Skeletal muscle tissue (tissue), 4 donors: ENCODE data around the gene SERPINF2. TPM values are rescaled to one million over a fixed set of nuclear protein-coding genes. Genes with fewer than 3 reads are reported as not detected.
"Not testable (repeated sequence)": the region's sequence is repeated elsewhere in the genome, so short reads cannot be mapped to it uniquely, and the experiment has no call there.

Experiments
- H3K27ac ChIP-seq: one replicate; pipeline ENCODE4 v1.7.0; 2013; ENCODE audit warnings: mild to moderate bottlenecking, low read depth, low read length, inconsistent platforms
- H3K27me3 ChIP-seq, 3 donors: one replicate each; pipeline ENCODE4 v1.7.0; 2013; ENCODE audit warnings: low read length in 3 of 3; ENCODE audit not compliant: control insufficient read depth in 3 of 3, insufficient read depth in 3 of 3
- H3K36me3 ChIP-seq, 3 donors: one replicate each; pipeline ENCODE4 v1.7.0; 2013; ENCODE audit warnings: low read length in 3 of 3; ENCODE audit not compliant: control insufficient read depth in 3 of 3, insufficient read depth in 3 of 3
- H3K4me1 ChIP-seq, 3 donors: one replicate each; pipeline ENCODE4 v1.7.0; 2013; ENCODE audit warnings: low read length in 3 of 3, mild to moderate bottlenecking in 3 of 3; ENCODE audit not compliant: control insufficient read depth in 3 of 3, insufficient read depth in 3 of 3
- H3K4me3 ChIP-seq, 3 donors: one replicate each; pipeline ENCODE4 v1.7.0; 2013; ENCODE audit warnings: low read length in 3 of 3
- H3K9ac ChIP-seq, 3 donors: one replicate each; pipeline ENCODE4 v1.7.0; 2013; ENCODE audit warnings: low read length in 3 of 3, mild to moderate bottlenecking in 3 of 3, moderate library complexity in 2 of 3, low read depth in 1 of 3
- H3K9me3 ChIP-seq, 3 donors: one replicate each; pipeline ENCODE4 v1.7.0; 2013; ENCODE audit warnings: low read length in 3 of 3; ENCODE audit not compliant: control insufficient read depth in 3 of 3
- total RNA-seq: library from RNA; depleted of rRNA; stranded (reverse); fragments of >200 nt; gene quantifications from one replicate; pipeline ENCODE4 v1.2.3, GENCODE V29; 2014
- donor health status: Osteomylitis.

Gene SERPINF2
- total RNA-seq, 1 donor from 2014 or later, result not detected

DNA sequence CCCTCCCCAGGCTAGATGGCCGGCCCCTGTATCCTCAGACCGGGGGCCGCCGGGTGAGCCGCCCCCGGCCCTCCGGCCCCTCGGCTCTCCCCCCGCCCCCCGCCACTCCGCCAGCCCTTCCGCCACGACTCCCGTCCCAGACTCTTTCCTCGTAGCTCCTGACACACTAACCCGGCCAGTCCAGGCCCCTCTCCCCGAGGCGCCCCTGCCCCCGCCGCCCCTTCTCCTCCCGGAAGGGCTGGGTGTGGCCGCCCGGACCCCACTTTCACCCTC, 26.9 kb upstream of the SERPINF2 start:
- Histone ChIP-seq H3K36me3 (peaks cover 28 to 34% (median 29%) of the 10 kb centered on the region in 3 donors), H3K27ac (peak overlapping the region; percentile 100), H3K4me1 (peaks cover 59 to 64% (median 63%) of the 10 kb centered on the region in 3 donors), H3K4me3 (peak overlapping the region; percentile 82 to 85 (median 82)), H3K9ac (peak overlapping the region; percentile 89 to 90 (median 89)), H3K9me3 (no peaks in the 10 kb centered on the region), H3K27me3 (no peaks in the 10 kb centered on the region)

DNA sequence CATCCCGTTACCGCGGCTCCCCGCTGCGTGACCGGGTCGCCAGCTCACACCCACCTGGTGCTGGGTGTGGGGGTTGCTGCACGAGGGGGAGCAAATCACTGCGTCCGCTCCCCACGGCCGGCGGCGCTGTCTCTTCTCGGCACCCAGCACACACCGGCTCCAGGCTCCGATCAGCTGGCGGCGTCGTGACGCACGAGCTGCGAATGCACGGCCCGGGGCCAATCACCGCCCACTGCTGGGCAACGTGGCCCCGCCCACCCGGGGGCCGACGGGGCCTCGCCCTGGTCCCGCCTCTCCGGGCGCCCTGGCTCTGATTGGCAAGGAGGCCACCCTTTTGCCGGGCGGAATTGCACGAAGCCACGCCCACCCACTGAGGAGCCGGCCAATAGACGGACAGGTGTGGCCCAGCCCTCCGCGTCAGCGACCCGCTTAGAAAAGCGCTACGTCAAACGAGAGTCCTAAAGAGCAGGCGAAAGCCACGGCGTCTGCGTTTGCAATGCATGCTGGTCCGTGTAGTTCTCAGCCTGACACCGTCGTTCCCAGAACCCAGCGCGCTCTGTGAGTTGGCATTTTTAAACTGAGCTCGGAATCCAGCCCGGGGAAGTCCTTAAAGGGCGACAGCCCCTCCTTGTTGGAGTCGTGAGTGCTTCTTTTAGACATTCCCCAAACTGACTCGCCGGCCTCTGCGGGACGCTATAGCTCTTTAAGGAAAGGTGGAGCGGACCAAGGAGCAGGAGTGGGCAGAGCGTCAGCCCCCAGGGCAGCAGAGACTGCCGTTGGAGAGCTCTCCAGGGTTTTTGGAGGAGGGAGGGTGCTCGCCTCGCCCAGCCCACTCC, 26.4 kb upstream of the SERPINF2 start:
- Histone ChIP-seq H3K4me1 (peaks cover 56 to 63% (median 60%) of the 10 kb centered on the region in 3 donors), H3K27me3 (no peaks in the 10 kb centered on the region), H3K27ac (peak overlapping the region; percentile 100)

DNA sequence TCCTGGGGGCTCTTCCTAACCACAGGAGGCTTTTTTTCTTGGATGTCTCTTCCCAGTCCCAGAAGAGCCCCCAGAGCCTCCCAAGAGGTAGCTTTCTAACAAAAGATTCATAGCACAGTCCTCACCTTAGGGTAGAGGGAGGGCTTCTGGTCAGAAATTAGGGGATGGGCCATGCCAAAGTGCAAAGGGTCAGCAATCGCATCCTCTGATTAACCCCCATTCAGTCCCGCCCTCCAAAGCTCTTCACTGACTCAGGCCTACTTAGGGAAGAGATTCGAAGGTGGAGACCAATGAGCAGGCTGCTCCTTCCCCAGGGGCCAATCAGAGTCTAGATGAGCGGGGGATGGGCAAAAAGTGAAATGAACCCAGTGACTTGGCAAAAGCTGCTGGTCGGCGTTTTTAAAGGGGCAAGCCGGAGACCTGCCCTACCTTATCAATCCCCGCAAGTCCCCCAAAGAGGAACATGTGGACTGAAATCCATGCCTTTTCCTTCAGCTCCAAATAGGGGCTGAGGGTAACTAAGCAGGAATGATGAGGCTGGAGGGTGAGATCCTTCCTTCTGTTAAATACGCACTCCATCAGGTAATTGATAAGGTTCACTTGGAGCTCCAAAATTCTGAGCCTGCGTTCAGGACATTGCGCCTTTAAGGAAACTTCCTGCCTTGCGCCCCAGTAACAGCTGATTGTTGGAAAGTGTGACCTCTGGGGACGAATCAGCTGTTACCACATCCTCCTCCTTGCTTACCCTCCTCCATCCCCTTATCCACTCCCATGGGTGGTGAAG, 25.6 kb upstream of the SERPINF2 start:
- peak overlapping the region; percentile 100 for H3K27ac ChIP-seq
- peak overlapping the region; percentile 99 for H3K9ac ChIP-seq
- H3K4me1 ChIP-seq, result peaks cover 50 to 55% (median 55%) of the 10 kb centered on the region in 3 donors
- H3K9me3 ChIP-seq, result no peaks in the 10 kb centered on the region
- peak overlapping the region; percentile 88 to 96 (median 89) for H3K4me3 ChIP-seq
- peaks cover 21 to 22% (median 22%) of the 10 kb centered on the region in 3 donors for H3K36me3 ChIP-seq
- H3K27me3 ChIP-seq, result no peaks in the 10 kb centered on the region

More for the DNA sequence above, 26.4 kb upstream of the SERPINF2 start:
- Histone ChIP-seq H3K4me3 (peak overlapping the region; percentile 88 to 96 (median 89)), H3K9me3 (no peaks in the 10 kb centered on the region), H3K36me3 (peaks cover 25 to 30% (median 29%) of the 10 kb centered on the region in 3 donors), H3K9ac (peak overlapping the region; percentile 99)

DNA sequence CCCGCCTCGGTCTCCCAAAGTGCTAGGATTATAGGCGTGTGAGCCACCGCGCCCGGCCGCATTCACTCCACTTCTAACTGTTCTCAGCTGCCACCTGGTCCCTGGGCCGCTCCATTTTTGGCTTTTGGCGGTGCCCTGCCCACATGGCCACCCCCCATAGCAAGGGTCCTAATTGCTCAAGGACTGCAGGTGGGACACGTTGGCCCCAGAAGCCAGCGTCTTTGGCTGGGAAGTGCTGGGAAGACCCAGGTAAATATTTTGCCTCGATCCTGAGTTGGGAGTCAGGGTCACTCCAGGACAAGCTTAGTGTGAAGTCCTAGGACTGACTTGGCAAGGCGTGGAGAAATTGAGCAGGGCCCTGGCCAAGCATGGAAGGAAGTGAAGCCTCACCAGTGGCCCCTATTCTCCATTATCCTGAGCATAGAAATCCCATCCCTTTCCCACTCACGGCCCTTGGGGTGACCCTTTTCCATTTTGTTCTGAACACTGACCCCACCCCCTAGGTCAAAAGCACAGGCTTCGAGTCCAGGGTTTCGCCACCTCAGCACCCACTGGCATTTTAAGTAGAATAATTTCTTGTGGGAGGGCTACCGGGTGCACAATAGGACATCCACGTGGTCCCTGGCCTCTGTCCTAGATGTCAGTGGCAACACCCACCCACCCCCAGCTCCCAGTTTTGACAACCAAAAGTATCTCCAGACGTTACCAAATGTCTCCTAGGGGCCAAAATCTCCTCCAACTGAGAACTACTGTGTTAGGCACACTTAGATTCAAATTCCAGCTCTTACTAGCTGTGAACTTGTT, 24.1 kb upstream of the SERPINF2 start:
- Histone ChIP-seq H3K27ac (peak overlapping the region; percentile 100), H3K9ac (peak overlapping the region; percentile 18 to 73 (median 61)), H3K4me3 (peak overlapping the region in 1 of 3 donors; percentile 56), H3K4me1 (peaks cover 35 to 44% (median 41%) of the 10 kb centered on the region in 3 donors), H3K27me3 (no peaks in the 10 kb centered on the region), H3K36me3 (peaks cover 7 to 8% (median 7%) of the 10 kb centered on the region in 3 donors), H3K9me3 (no peaks in the 10 kb centered on the region)

DNA sequence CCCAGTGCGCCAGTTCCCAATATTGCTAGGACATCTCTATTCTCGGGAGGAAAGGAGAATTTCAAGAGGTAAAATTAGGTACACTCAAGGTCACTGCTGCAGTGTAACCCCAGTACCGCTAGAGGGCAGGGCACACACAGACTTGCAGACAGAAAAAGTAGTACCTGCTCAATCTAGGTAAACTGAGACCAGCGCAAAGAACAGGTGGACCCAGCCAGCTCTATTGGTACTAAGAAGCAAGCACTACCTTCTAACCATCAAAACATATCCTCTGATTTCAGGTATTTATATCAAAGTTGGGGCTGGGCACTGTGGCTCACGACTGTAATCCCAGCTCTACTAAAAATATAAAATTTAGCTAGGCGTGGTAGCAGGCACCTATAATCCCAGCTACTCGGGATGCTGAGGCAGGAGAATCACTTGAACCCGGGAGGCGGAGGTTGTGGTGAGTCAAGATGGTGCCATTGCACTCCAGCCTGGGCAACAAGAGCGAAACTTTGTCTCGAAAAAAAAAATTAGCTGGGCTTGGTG, 21.8 kb upstream of the SERPINF2 start:
- H3K4me3 ChIP-seq, result peak overlapping the region in 1 of 3 donors; percentile 41
- peak overlapping the region; percentile 85 for H3K27ac ChIP-seq
- peaks cover 40 to 54% (median 44%) of the 10 kb centered on the region in 3 donors for H3K4me1 ChIP-seq
- H3K9me3 ChIP-seq, result no peaks in the 10 kb centered on the region
- H3K36me3 ChIP-seq, result peaks cover 0 to 1% (median 0%) of the 10 kb centered on the region in 3 donors
- H3K9ac ChIP-seq, result peak overlapping the region; percentile 62 to 75 (median 68)
- H3K27me3 ChIP-seq, result no peaks in the 10 kb centered on the region

DNA sequence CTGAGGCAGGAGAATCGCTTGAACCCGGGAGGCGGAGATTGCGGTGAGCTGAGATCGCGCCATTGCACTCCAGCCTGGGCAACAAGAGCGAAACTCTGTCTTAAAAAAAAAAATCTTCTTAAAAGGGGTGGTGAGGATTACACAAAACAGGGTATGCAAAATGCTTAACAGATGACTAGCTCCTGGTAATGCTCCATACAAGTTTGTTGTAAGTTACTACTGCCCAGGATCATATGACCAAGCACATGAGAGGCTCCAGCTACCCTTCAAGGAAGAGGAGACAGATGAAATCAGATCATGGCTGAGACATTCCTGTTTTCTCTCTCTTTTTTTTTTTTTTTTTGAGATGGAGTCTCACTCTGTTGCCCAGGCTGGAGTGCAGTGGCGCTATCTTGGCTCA, 20.6 kb upstream of the SERPINF2 start:
- not testable (repeated sequence) for H3K4me3 ChIP-seq, H3K9me3 ChIP-seq, H3K9ac ChIP-seq, H3K36me3 ChIP-seq, H3K27me3 ChIP-seq
- Histone ChIP-seq H3K27ac (peak overlapping the region; percentile 70), H3K4me1 (peaks cover 49 to 65% (median 54%) of the 10 kb centered on the region in 3 donors)

DNA sequence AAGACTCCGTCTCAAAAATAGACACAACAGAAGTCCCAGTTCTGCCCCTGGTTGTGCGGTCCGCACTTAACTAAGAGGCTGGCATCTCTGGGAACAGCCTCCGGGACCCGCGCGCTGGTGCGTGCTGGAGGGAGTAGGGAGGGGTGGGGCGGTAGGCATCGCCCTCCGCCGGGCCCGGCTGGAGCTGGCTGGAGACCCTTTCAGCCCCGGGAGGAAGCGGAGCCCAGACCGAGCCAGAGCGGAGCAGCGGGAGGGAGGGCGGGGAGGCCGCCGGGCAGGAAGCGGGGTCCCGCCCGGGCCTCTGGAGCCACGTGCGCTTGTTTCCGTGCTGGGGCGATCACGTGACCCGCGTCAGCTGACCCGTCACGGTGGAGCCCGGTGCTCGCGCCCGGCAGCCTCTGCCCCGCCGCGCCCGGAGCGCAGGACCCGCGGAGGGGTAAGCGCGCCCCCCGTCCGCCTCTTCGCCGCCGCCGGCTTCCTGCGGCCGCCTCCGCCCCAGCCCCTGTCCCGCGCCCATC, 18.3 kb upstream of the SERPINF2 start, which contains the start of gene WDR81:
TSS of gene WDR81 (plus strand) at position 354 of the 518 bp plus-strand sequence. CDS start 256 bp downstream, outside the sequence.
- Histone ChIP-seq H3K4me3 (peak within 1 kb of the TSS; percentile 60 to 83 (median 78)), H3K36me3 (peaks cover 12 to 24% (median 16%) of the 10 kb centered on the region in 3 donors), H3K9ac (peak within 1 kb of the TSS; percentile 70 to 82 (median 75)), H3K27me3 (no peaks in the 10 kb centered on the region), H3K27ac (peak within 1 kb of the TSS; percentile 91), H3K9me3 (no peaks in the 10 kb centered on the region), H3K4me1 (peaks cover 35 to 64% (median 47%) of the 10 kb centered on the region in 3 donors)

DNA sequence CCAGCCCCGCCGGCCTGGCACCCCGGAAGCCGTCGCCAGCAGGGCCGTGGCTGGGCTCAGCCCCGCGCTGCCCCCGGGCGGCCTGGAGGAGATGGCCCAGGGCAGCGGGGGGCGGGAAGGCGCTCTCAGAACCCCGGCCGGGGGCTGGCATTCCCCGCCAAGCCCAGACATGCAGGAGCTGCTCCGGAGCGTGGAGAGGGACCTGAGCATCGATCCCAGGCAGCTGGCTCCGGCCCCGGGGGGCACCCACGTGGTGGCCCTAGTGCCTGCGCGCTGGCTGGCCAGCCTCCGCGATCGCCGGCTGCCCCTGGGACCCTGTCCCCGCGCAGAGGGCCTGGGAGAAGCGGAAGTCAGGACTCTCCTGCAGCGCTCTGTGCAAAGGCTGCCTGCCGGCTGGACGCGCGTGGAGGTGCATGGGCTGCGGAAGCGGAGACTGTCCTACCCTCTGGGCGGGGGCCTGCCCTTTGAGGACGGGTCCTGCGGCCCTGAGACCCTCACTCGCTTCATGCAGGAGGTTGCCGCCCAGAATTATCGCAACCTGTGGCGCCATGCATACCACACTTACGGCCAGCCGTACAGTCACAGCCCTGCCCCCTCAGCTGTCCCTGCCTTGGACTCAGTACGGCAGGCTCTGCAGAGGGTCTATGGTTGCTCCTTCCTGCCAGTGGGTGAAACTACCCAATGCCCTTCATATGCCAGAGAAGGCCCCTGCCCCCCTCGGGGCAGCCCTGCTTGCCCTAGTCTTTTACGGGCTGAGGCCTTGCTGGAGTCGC, 17.6 kb upstream of the SERPINF2 start:
- Histone ChIP-seq H3K27me3 (no peaks in the 10 kb centered on the region), H3K4me3 (peak overlapping the region; percentile 60 to 83 (median 78)), H3K4me1 (peaks cover 38 to 65% (median 50%) of the 10 kb centered on the region in 3 donors), H3K9ac (peak overlapping the region; percentile 43 to 82 (median 70)), H3K36me3 (peaks cover 12 to 24% (median 16%) of the 10 kb centered on the region in 3 donors), H3K27ac (peak overlapping the region; percentile 91), H3K9me3 (no peaks in the 10 kb centered on the region)
